ENCODE results near the gene TBC1D22A. TPM values are rescaled to one million over a fixed set of nuclear protein-coding genes. Genes with fewer than 3 reads are reported as not detected.

The TBC1D22A gene
- polyA plus RNA-seq, 1 donor (not counting 4 experiments of a cell fraction or from before 2014, with no cell fraction given) = 20.9 TPM

GRCh38 chr22:47089796-47090460, 327.5 kb downstream of the TBC1D22A start:
- DNase-seq (ENCODE audit: low read depth, low spot score) = no peak
- TF ChIP-seq CTCF (optimal IDR thresholded peaks at IDR 0.05 in 1 of 3, IDR thresholded peaks at IDR 0.05 in 1 of 3, conservative IDR thresholded peaks at IDR 0.05 in 1 of 3; ENCODE audit: extremely low read depth in 1 of 3, insufficient read depth in 2 of 3, low read length in 3 of 3) = no peak
- TF ChIP-seq EZH2 (IDR thresholded peaks at IDR 0.05; ENCODE audit: low read length) = no peak
- no peak overlapping the region for H3K9ac ChIP-seq (ENCODE audit: control insufficient read depth, extremely low read depth, insufficient read depth, low read length)
- H3K27me3 ChIP-seq (ENCODE audit: control insufficient read depth, extremely low read depth, insufficient read depth, low read length) = no peaks in the 10 kb centered on the region
- H4K20me1 ChIP-seq (ENCODE audit: control insufficient read depth, extremely low read depth, insufficient read depth, low read length) = no peaks in the 10 kb centered on the region
- no peaks in the 10 kb centered on the region for H3K9me1 ChIP-seq (ENCODE audit: control insufficient read depth, extremely low read depth, insufficient read depth, low read length)
- no peak overlapping the region for H3K27ac ChIP-seq (ENCODE audit: control insufficient read depth, insufficient read depth, low read length)
- H3K4me1 ChIP-seq (ENCODE audit: control insufficient read depth, extremely low read depth, insufficient read depth, low read length) = peaks cover 4% of the 10 kb centered on the region
- no peaks in the 10 kb centered on the region for H3K79me2 ChIP-seq (ENCODE audit: control insufficient read depth, insufficient read depth, low read length)
- no peak overlapping the region for H2AFZ ChIP-seq (ENCODE audit: control insufficient read depth, low read length)
- H3K4me2 ChIP-seq (ENCODE audit: control insufficient read depth, extremely low read depth, insufficient read depth, low read depth, low read length) = no peak overlapping the region
- H3K4me3 ChIP-seq (ENCODE audit: control insufficient read depth in 2 of 3, extremely low read depth in 1 of 3, insufficient read depth in 2 of 3, low read depth in 1 of 3, low read length in 3 of 3) = no peak overlapping the region
- peaks cover 0 to 2% of the 10 kb centered on the region in 2 experiments for H3K36me3 ChIP-seq (ENCODE audit: control insufficient read depth in 2 of 2, extremely low read depth in 1 of 2, insufficient read depth in 2 of 2, low read length in 2 of 2)
- FAIRE-seq = no peak
- no peaks in the 10 kb centered on the region for H3K9me3 ChIP-seq (ENCODE audit: control insufficient read depth, low read depth, low read length)
- dilution Hi-C loops (cut with MboI; ENCODE audit: extremely low pct_ligation_motif_present, low sequenced_read_pairs) = no loop called here

- no peaks in the 10 kb centered on the region for H3K9me3 ChIP-seq (ENCODE audit: control insufficient read depth, low read depth, low read length)
- no peaks in the 10 kb centered on the region for H4K20me1 ChIP-seq (ENCODE audit: control insufficient read depth, extremely low read depth, insufficient read depth, low read length)
- TF ChIP-seq CTCF (optimal IDR thresholded peaks at IDR 0.05 in 1 of 3, IDR thresholded peaks at IDR 0.05 in 1 of 3, conservative IDR thresholded peaks at IDR 0.05 in 1 of 3; ENCODE audit: extremely low read depth in 1 of 3, insufficient read depth in 2 of 3, low read length in 3 of 3) (no peak), EZH2 (IDR thresholded peaks at IDR 0.05; ENCODE audit: low read length) (no peak)
- FAIRE-seq (no peak), DNase-seq (ENCODE audit: low read depth, low spot score) (peak; percentile 19)
- dilution Hi-C loops (cut with MboI; ENCODE audit: extremely low pct_ligation_motif_present, low sequenced_read_pairs) = no loop called here
- H3K27me3 ChIP-seq (ENCODE audit: control insufficient read depth, extremely low read depth, insufficient read depth, low read length) = no peaks in the 10 kb centered on the region
- peaks cover 0 to 2% of the 10 kb centered on the region in 2 experiments for H3K36me3 ChIP-seq (ENCODE audit: control insufficient read depth in 2 of 2, extremely low read depth in 1 of 2, insufficient read depth in 2 of 2, low read length in 2 of 2)
- H3K27ac ChIP-seq (ENCODE audit: control insufficient read depth, insufficient read depth, low read length) = peak overlapping the region; percentile 44
- H3K4me1 ChIP-seq (ENCODE audit: control insufficient read depth, extremely low read depth, insufficient read depth, low read length) = peaks cover 4% of the 10 kb centered on the region
- no peaks in the 10 kb centered on the region for H3K9me1 ChIP-seq (ENCODE audit: control insufficient read depth, extremely low read depth, insufficient read depth, low read length)
- no peaks in the 10 kb centered on the region for H3K79me2 ChIP-seq (ENCODE audit: control insufficient read depth, insufficient read depth, low read length)
- peak overlapping the region; percentile 39 for H3K9ac ChIP-seq (ENCODE audit: control insufficient read depth, extremely low read depth, insufficient read depth, low read length)
- peak overlapping the region; percentile 22 to 60 (median 43) for H3K4me3 ChIP-seq (ENCODE audit: control insufficient read depth in 2 of 3, extremely low read depth in 1 of 3, insufficient read depth in 2 of 3, low read depth in 1 of 3, low read length in 3 of 3)
- peak overlapping the region; percentile 84 for H3K4me2 ChIP-seq (ENCODE audit: control insufficient read depth, extremely low read depth, insufficient read depth, low read depth, low read length)
- peak overlapping the region; percentile 51 for H2AFZ ChIP-seq (ENCODE audit: control insufficient read depth, low read length)
Observed at GRCh38 chr22:47090591-47091245, 328.3 kb downstream of the TBC1D22A start.

Measured in keratinocyte (primary cell).